ENCODE measurements around the gene F5.

The F5 gene

GRCh38 chr1:169586395-169587255, at the start of gene F5:
Gene F5, minus strand, starts transcription at chr1:169586481. Its CDS starts 95 bp downstream, at chr1:169586386.
- TF ChIP-seq CTCF (conservative IDR thresholded peaks at IDR 0.05; ENCODE audit: low read depth, low read length), result peak; percentile 45
- no peak within 1 kb of the TSS for H3K9ac ChIP-seq
- no peak within 1 kb of the TSS for H3K27ac ChIP-seq
- no peak within 1 kb of the TSS for H3K4me3 ChIP-seq (IDR thresholded peaks at IDR 0.05; ENCODE audit: insufficient read depth, low read depth, low read length)
- peak within 1 kb of the TSS; percentile 15; the same call in 1 of the 2 replicates for H2AFZ ChIP-seq (ENCODE audit: low read depth)
- H3K4me1 ChIP-seq (ENCODE audit: low read depth, poor library complexity, severe bottlenecking), result no peaks in the 10 kb centered on the region
- H4K20me1 ChIP-seq (ENCODE audit: insufficient read depth), result no peaks in the 10 kb centered on the region
- no peaks in the 10 kb centered on the region for H3K27me3 ChIP-seq (ENCODE audit: insufficient read depth, low read depth)
- no peaks in the 10 kb centered on the region for H3K79me2 ChIP-seq (ENCODE audit: insufficient read depth, low read depth)
- no peaks in the 10 kb centered on the region for H3K36me3 ChIP-seq (ENCODE audit: insufficient read depth)
- no peak within 1 kb of the TSS; the same call in 1 of the 2 replicates for H3K4me2 ChIP-seq

GRCh38 chr1:169634877-169635276, 48.6 kb upstream of the F5 start:
- H3K36me3 ChIP-seq (ENCODE audit: insufficient read depth), result no peaks in the 10 kb centered on the region
- no peak overlapping the region for H3K27ac ChIP-seq
- no peaks in the 10 kb centered on the region for H3K4me1 ChIP-seq (ENCODE audit: low read depth, poor library complexity, severe bottlenecking)
- no peaks in the 10 kb centered on the region for H3K79me2 ChIP-seq (ENCODE audit: insufficient read depth, low read depth)
- no peak overlapping the region for H3K4me2 ChIP-seq
- no peak overlapping the region for H3K9ac ChIP-seq
- TF ChIP-seq CTCF (conservative IDR thresholded peaks at IDR 0.05; ENCODE audit: low read depth, low read length), result no peak
- no peak overlapping the region for H3K4me3 ChIP-seq (IDR thresholded peaks at IDR 0.05; ENCODE audit: insufficient read depth, low read depth, low read length)
- no peak overlapping the region for H2AFZ ChIP-seq (ENCODE audit: low read depth)
- H3K27me3 ChIP-seq (ENCODE audit: insufficient read depth, low read depth), result no peaks in the 10 kb centered on the region
- H4K20me1 ChIP-seq (ENCODE audit: insufficient read depth), result no peaks in the 10 kb centered on the region

- H3K27ac ChIP-seq, result no peak overlapping the region
- H3K4me3 ChIP-seq (IDR thresholded peaks at IDR 0.05; ENCODE audit: insufficient read depth, low read depth, low read length), result no peak overlapping the region
- H3K9ac ChIP-seq, result no peak overlapping the region
- H3K27me3 ChIP-seq (ENCODE audit: insufficient read depth, low read depth), result no peaks in the 10 kb centered on the region
- H3K4me2 ChIP-seq, result no peak overlapping the region
- H4K20me1 ChIP-seq (ENCODE audit: insufficient read depth), result no peaks in the 10 kb centered on the region
- no peaks in the 10 kb centered on the region for H3K4me1 ChIP-seq (ENCODE audit: low read depth, poor library complexity, severe bottlenecking)
- no peak overlapping the region for H2AFZ ChIP-seq (ENCODE audit: low read depth)
- H3K36me3 ChIP-seq (ENCODE audit: insufficient read depth), result no peaks in the 10 kb centered on the region
- no peaks in the 10 kb centered on the region for H3K79me2 ChIP-seq (ENCODE audit: insufficient read depth, low read depth)
- no peak for TF ChIP-seq CTCF (conservative IDR thresholded peaks at IDR 0.05; ENCODE audit: low read depth, low read length)
Observed at GRCh38 chr1:169634145-169634544, 47.9 kb upstream of the F5 start.

GRCh38 chr1:169631249-169631648, 45.0 kb upstream of the F5 start:
- no peak overlapping the region for H3K4me3 ChIP-seq (IDR thresholded peaks at IDR 0.05; ENCODE audit: insufficient read depth, low read depth, low read length)
- H2AFZ ChIP-seq (ENCODE audit: low read depth), result no peak overlapping the region
- no peak overlapping the region for H3K4me2 ChIP-seq
- H3K9ac ChIP-seq, result no peak overlapping the region
- no peaks in the 10 kb centered on the region for H3K36me3 ChIP-seq (ENCODE audit: insufficient read depth)
- TF ChIP-seq CTCF (conservative IDR thresholded peaks at IDR 0.05; ENCODE audit: low read depth, low read length), result no peak
- H3K79me2 ChIP-seq (ENCODE audit: insufficient read depth, low read depth), result no peaks in the 10 kb centered on the region
- H4K20me1 ChIP-seq (ENCODE audit: insufficient read depth), result no peaks in the 10 kb centered on the region
- H3K4me1 ChIP-seq (ENCODE audit: low read depth, poor library complexity, severe bottlenecking), result no peaks in the 10 kb centered on the region
- H3K27ac ChIP-seq, result no peak overlapping the region
- H3K27me3 ChIP-seq (ENCODE audit: insufficient read depth, low read depth), result no peaks in the 10 kb centered on the region
